GM19372 (cell line): ENCODE data around the gene KRTAP10-1.

Experiments used
- ATAC-seq: cut with Tn5 transposase; IDR thresholded peaks from one replicate; pipeline ENCODE4 v1.9.1; 2021; ENCODE audit warnings: mild to moderate bottlenecking, low read depth, moderate library complexity; ENCODE audit not compliant: unreplicated experiment

KRTAP10-1 gene

GRCh38 chr21:44492567-44493385, 47.2 kb downstream of the KRTAP10-1 start:
- no peak for ATAC-seq

GRCh38 chr21:44490816-44491215, 49.2 kb downstream of the KRTAP10-1 start:
- no peak for ATAC-seq

- ATAC-seq = no peak
These were observed 49.6 kb downstream of the KRTAP10-1 start for GRCh38 chr21:44490405-44490804.

GRCh38 chr21:44489962-44490361, 50.0 kb downstream of the KRTAP10-1 start:
- no peak for ATAC-seq
